HG03175 (cell line): ENCODE results near the gene MREG.
"Not testable (repeated sequence)": the region's sequence is repeated elsewhere in the genome, so short reads cannot be mapped to it uniquely, and the experiment has no call there.

Experiments
- ATAC-seq: cut with Tn5 transposase; IDR thresholded peaks from one replicate; pipeline ENCODE4 v1.9.1; 2021; ENCODE audit warnings: mild to moderate bottlenecking, moderate library complexity; ENCODE audit not compliant: unreplicated experiment

The MREG gene

DNA sequence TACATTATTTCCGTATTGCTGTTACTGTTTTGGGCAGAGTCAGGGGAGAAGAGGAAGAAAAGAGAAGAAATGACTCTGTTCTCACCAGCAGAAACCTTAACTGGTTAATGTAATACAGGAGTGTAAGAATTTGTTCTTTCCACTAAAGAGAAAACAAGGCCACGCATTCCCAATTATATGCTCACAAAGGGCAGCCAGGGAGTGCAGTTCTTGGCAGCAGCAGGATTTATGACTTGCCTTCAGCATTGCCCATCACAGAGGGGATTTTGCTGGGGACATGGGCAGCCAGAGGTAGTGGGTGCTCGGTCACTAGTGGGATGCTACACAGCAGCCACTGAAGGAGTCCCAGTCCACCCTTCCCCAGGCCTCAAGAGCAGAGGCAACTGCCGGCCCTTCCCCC, 18.4 kb downstream of the MREG start:
- no peak for ATAC-seq

DNA sequence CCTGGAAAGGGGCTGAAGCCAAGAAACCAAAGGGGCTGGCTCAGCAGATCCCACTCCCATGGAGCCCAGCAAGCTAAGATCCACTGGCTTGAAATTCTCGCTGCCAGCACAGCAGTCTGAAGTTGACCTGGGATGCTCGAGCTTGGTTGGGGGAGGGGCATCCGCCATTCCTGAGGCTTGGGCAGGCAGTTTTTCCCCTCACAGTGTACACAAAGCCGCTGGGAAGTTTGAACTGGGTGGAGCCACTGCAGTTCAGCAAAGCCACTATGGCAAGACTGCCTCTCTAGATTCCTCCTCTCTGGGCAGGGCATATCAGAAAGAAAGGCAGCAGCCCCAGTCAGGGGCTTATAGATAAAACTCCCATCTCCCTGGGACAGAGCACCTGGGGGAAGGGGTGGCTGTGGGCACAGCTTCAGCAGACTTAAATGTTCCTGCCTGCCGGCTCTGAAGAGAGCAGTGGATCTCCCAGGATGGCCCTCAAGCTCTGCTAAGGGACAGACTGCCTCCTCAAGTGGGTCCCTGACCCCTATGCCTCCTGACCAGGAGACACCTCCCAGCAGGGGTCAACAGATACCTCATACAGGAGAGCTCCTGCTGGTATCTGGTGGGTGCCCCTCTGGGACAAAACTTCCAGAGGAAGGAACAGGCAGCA, 24.7 kb downstream of the MREG start:
- not testable (repeated sequence) for ATAC-seq

DNA sequence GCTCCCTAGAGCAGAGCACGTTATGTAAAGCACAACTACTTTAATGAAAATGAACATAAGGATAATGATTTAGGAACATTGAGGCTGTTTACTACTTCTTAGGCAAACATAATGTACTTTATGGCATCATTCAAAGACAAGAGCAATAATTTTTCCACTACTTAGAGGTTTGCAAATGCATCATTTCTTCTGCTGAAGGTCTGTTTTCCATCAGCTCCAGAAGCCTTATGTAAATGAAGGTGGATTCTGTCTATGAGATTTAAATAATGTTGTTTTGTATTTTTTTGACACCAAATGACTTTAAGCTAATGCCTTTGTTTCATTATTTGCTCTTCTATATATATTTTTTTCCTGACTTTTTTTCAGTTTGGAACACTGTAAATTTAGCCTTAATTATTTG, 28.1 kb downstream of the MREG start:
- ATAC-seq: no peak

DNA sequence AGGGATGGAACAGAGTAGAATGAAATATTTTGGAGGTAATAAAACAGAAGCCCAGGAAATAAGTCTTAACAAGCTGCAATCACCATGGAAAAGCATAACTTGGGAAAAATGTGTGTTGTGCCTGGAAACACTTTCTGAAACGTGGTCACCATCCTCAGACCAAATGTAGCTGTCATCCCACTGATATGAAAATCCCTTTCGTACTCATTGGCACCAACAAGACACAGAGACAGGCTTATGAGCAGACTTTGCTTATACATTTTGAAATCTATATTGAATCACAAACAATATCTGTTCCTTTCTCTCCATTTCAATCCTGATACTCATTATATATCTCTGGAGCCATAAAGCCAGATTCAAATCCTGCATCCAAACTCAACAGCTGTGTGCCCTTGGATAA, 28.7 kb downstream of the MREG start:
- ATAC-seq: no peak

DNA sequence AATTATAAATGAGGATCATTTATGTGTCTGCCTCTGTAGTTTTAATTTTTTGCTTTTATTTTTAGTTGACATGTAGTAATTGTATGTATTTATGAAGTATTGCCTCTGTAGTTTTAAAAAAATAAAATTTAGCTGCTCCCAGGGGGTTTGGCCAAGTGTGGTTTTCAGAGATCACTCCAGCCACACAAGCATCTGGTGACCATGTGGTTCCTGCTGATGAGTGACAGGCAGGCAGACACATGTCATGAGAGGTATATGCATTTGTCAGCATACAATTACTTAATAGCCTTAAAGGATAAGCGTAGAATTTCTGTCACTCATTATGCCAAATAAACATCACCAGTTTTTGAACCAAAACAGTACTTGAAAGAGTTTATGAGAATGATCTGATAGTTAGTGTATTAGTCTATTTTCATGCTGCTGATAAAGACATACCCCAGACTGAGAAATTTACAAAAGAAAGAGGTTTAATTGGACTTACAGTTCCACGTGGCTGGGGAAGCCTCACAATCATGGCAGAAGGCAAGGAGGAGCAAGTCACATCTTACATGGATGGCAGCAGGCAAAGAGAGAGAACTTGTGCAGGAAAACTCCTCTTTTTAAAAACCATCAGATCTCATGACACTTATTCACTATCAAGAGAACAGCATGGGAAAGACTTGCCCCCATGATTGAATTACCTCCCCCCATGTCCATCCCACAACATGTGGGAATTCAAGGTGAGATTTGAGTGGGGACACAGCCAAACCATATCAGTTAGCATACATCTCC, 29.6 kb downstream of the MREG start:
- ATAC-seq: peak; percentile 69

DNA sequence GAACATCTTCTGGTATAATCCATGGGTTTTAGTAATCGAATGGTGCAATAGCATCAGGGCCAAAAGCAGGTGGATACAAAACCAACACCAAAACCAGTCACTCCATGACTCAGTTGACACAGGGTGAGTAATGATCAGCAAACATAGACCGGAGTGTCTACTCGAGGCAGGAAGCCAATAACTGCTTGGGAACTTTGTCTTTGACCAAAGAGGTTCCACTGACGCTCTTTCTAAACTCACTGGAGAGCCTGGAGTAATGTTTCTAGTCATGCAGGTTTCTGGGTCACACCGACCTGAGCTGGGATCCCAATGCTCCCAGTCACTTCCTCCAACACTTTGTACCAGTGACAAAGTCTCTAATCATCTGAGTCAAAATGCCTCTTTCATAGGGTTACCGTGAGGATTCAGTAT, 30.9 kb downstream of the MREG start:
- ATAC-seq: peak; percentile 62

DNA sequence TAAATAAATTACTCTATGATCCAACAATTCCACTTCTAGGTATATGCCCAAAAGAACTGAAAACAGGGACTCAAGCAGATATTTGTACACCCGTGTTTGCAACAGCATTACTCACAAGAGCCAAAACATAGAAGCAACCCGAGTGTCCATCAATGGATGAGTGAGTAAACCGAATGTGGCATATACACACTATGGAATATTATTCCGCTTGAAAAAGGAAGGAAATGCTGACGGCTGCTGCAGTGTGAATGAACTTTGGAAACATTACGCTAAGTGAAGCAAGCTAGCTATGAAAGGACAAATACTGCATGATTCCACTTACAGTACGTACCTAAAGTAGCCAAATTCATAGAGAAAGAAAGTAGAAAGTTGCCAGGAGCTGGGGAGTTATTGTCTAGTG, 32.2 kb downstream of the MREG start:
- ATAC-seq: no peak

DNA sequence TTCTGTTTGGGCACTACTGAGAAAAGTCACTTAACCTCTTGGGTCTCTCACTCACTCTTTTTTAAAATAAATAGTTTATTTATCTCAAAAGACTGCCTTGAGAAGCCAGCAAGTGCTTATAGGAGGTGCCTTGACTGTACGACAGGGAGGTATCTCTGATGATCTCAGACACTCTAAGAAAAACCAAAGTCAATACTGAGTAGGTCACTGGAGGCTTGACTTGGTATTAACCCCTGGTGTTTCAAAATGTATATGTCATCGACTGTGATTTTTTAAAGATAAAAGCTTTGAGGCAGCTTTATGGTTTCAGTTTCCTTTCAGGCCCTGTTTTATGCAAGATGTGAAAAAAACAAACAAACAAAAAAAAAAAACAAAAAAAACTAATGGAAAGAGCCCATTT, 33.7 kb downstream of the MREG start:
- ATAC-seq: peak; percentile 45

DNA sequence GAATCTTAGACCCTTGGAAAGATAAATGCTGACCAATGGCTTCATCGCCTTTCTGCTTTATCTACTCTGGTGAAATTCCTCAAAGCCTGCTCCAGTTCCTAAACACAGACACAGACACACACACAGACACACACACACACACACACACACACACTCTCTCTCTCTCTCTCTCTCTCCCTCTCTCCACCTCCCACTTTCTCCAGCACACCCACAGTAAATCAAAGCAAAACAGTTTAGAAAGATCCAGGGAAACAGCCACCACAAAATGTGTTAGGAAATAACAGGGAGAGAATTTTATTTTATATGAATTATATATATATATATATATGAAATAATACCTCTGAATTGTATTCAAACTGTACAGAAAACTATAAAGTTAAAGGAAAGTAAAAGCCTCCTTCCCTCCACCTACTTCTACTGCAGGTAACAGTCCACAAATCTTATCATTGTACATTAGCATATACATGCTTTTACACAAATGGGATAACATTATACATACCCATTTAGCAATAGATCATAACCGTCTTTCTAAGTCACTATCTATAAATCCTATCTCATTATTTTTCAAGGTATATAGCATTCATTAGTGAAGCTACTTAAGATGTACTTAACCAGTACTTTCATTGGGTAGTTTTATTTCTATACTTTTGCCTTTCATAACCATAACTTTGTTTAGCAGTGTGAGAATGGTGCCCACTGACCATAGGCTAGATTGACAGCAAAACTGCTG, 38.5 kb downstream of the MREG start:
- no peak for ATAC-seq

DNA sequence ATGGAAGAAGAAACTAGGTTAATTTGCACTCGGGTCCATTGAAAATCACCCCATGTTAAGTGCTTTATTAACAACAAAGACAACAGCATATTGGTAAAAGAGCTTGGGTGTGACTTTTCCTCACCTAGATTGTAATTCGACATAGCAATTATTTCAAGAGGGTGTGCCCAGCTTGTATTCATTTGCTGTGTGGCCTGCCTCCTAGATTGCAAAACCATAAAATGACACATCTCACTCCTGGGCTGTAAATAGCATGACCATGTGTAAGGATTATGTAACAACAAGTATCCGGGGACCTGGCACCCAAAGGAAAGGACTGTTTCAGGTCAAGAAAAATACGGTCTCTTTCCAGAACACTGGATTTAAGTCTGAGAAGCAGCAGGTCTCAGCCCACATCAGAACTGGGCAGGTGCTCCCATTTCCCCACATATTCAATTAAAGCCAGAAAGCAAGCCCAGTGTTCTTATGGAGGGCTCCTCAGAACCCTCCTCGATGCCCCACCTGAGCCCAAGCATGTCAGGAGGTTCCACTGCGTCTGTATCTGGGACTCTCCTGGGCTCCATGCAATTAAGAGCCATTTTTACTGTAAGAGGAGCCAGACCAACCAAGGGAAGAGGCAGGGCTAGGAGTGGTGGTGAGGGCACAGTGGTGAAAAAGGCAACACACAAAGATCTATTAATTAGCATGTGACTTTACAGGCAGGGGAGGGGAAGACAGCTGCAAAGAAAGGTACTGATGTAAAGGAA, 39.2 kb downstream of the MREG start:
- no peak for ATAC-seq

DNA sequence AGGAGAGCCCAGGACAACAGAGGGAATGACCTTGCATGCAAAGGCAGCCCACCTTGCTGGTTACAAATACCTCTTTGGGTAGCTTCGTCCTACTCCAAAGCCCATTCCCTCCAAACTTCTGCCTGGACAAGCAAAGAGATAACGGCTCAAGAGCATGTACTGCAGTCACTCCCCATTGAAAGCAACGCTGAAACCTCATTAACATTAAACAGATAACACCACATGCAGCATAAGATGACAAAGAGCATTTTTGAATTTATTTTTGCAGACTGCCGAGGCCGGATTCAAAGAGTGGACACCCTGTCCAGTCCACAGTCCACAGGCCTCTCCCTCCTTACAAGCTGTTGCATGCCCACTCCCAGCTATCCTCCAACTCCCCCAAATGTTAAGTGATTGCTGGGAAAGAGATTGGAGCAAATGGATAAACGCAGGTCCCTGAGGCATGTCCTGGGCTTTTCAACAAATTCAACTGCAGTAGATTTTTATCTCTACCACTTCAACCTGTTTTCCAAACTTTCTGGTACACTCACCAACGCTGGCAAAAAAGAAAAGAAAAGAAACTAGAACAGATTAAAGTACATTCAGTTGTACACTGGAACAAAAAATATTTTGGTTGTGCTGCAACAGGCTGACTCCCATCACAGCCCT, 40.1 kb downstream of the MREG start:
- no peak for ATAC-seq

DNA sequence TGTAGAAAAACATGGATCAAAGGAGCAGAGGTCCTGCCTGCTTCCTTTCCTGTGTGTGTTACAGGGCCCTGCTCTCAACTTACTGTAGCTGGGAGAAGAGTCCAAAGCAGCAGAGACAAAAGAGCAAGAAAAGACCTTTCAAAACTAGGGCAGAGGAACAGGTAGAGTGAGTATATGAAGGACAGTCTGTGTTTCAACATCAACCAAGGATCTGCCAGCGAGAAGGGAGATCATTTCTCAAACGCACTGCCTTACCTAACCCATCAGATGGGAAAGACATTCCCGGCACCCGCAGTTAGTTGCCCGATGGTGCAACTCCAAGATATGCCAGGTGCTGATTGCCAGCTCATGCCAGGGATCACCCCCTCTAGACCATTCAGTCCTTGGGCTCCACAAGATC, 41.7 kb downstream of the MREG start:
- no peak for ATAC-seq

DNA sequence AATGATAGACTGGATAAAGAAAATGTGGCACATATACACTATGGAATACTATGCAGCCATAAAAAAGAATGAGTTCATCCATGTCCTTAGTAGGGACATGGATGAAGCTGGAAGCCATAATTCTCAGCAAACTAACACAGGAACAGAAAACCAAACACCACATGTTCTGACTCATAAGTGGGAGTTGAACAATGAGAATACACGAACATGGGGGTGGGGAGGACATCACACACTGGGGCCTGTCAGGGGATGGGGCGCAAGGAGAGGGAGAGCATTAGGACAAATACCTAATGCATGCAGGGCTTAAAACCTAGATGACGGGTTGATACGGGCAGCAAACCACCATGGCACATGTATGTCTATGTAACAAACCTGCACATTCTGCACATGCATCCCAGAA, 42.5 kb downstream of the MREG start:
- not testable (repeated sequence) for ATAC-seq

DNA sequence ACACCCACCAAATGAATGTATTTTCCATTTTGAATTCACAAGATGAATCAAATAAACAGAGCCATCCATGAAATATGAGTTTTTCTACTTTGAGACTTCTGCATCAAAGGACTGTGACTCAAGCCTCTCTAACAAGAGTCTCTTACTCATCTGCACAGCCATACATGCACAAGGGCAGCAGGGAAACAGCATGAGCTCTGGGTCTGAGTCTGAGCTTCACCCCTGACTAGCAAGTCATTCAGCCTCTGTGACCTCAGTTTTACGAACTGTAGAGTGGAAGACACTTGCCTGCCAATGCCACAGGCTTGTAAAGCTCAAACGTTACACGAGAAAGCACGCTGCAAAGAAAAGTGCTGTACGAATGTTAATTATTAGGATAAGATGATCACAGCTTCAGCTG, 42.9 kb downstream of the MREG start:
- ATAC-seq: no peak

DNA sequence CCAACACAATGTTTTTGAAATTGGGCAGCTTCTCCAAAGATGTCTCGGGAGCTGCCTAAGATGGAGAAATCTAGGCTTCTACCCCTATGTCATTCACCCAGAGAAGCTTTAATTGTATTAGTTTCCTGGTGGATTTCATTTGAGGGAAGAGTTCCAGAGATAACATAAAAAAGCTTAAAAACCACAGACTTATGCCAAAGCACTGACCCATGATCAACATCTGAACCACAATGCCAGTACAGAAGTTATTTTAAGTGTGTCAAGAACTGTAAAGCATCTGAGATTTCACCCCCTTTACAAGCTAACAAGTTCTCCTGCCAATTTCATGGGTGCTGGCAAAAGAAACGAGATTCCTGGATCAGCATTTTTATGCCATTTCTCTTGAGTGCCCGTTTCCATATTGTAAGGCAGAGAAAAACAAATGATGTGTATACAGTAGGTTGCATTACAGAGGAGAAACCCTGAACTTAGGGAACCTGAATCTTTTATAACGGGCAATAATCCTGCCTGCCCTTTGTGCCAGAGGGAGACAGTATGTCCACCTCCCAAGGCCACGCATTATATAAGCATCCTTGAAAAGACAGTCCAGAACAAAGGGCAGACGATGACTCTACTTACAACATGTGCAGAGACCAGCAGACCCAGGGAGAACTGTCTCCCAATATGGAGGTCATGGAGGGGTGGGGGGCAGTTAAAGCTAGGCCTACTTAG, 44.1 kb downstream of the MREG start:
- ATAC-seq: no peak

DNA sequence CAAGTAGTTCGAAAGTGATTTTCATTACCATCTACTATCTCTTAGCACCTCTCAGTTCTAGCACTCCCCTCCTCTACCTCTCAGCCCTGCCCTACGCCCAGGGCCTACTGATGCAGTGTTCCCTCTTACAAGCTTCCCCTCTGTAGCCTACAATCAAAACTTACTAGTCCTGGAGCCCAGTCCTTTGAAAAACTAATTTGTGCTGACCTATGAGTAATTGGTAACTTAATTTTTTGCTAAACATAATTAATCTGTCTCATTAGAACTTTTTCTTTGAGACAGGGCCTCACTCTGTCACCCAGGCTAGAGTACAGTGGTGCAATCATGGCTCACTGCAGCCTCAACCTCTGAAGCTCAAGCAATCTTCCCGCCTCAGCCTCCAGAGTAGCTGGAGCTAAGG, 44.9 kb downstream of the MREG start:
- no peak for ATAC-seq

DNA sequence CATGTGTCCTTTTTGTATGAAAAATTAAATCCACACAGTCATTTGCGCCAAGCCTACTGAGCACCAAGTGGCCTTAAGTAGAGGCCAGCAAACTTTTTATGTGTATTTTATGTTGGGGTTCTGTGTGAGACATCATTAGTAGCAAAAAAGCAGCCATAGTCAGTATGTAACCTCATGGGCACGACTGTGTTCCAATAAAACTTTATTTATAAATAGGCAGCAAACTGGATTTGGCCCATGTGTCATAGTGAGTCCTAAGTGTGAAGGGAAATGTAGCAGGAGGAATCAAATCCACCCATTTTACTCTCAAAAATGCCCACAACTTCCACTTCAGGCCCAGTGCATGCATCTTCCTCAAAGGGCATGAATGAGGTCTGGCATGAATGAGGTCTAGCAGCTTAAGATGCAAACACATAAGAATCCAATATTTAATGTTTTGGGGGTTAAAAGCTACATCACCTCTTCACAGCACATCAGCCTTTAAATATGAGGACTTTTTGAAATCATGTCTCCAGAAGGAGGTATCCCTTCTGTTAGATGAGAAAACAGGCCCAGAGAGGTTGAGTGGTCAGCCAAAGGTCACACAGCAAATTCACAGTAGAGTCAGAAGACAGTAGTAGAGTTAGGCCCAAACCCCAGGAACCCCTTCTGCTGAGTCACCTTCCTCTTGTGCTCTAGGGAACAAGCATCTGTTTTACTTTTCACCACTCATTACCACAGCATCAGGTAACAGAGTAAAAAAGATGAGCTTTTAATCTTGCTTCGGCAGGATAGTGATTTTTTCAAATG, 45.6 kb downstream of the MREG start:
- ATAC-seq: no peak

DNA sequence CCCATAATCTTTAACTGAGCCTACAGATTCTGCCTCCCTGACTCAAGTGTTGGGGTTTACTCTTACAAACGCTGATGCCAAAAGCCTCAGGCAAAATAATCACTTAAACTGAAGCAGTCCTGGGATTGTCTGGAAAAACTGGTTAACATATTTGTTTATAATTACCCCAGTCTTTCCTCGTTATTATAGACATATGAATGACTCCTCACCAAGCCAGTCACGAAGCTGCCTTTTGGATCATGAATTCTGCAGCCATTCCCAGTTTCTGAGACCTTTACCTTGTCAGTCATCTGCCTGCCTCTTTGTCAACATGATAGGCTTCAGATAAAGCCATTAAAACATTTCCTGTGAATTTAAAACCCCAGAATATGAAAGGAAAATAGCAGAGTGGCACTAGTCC, 46.4 kb downstream of the MREG start:
- ATAC-seq: no peak

DNA sequence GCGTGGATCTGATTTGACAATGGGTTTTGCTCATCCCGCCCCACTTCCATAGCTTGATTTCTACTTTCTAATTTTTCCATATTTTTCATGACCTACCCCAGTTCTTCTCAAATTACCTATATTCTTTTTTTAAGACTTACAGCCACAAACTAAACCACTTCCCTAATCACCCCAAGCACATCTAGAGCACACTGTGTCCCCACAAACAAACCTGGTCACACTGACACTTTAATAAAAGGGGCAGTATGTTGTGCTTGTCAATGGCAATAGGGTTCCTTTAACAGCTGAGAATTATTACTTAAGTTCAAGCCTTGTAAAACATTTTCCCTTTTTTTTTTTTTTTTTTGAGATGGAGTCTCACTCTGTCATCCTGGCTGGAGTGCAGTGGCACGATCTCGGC, 47.1 kb downstream of the MREG start:
- ATAC-seq: no peak
